ENCODE measurements around the gene NOL6.

Gene NOL6

GRCh38 chr9:33450621-33451146 lies 23.0 kb downstream of the NOL6 start:
- no peak for DNase-seq (ENCODE audit: low read depth in 2 of 2)

GRCh38 chr9:33449715-33450114 lies 24.0 kb downstream of the NOL6 start:
- no peak for DNase-seq (ENCODE audit: low read depth in 2 of 2)

GRCh38 chr9:33447799-33448553 lies 25.7 kb downstream of the NOL6 start:
- DNase-seq (ENCODE audit: low read depth in 2 of 2): no peak

- peak; percentile 44 to 47 for DNase-seq (ENCODE audit: low read depth in 2 of 2)
Measured at GRCh38 chr9:33446946-33447798, 26.6 kb downstream of the NOL6 start, which contains the start of gene AQP3. Gene AQP3, minus strand, starts transcription at chr9:33447593. Its CDS starts 63 bp downstream, at chr9:33447530.

- DNase-seq (ENCODE audit: low read depth in 2 of 2): peak in 1 of 2 donors; percentile 40
Measured at GRCh38 chr9:33446240-33446945, 27.3 kb downstream of the NOL6 start.

GRCh38 chr9:33445389-33446239 lies 28.1 kb downstream of the NOL6 start:
- no peak for DNase-seq (ENCODE audit: low read depth in 2 of 2)

GRCh38 chr9:33443464-33444154 lies 30.1 kb downstream of the NOL6 start:
- DNase-seq (ENCODE audit: low read depth in 2 of 2): no peak

- no peak for DNase-seq (ENCODE audit: low read depth in 2 of 2)
Measured at GRCh38 chr9:33443047-33443446, 30.7 kb downstream of the NOL6 start.

- no peak for DNase-seq (ENCODE audit: low read depth in 2 of 2)
Measured at GRCh38 chr9:33442125-33442524, 31.6 kb downstream of the NOL6 start.

- DNase-seq (ENCODE audit: low read depth in 2 of 2): no peak
Measured at GRCh38 chr9:33440609-33441008, 33.1 kb downstream of the NOL6 start.

GRCh38 chr9:33440204-33440603 lies 33.5 kb downstream of the NOL6 start:
- no peak for DNase-seq (ENCODE audit: low read depth in 2 of 2)

- no peak for DNase-seq (ENCODE audit: low read depth in 2 of 2)
Measured at GRCh38 chr9:33439731-33440130, 34.0 kb downstream of the NOL6 start.

- DNase-seq (ENCODE audit: low read depth in 2 of 2): no peak
Measured at GRCh38 chr9:33438926-33439680, 34.6 kb downstream of the NOL6 start.

GRCh38 chr9:33437898-33438297 lies 35.8 kb downstream of the NOL6 start:
- no peak for DNase-seq (ENCODE audit: low read depth in 2 of 2)

- no peak for DNase-seq (ENCODE audit: low read depth in 2 of 2)
Measured at GRCh38 chr9:33437205-33437604, 36.5 kb downstream of the NOL6 start.

GRCh38 chr9:33436445-33436844 lies 37.3 kb downstream of the NOL6 start:
- no peak for DNase-seq (ENCODE audit: low read depth in 2 of 2)

GRCh38 chr9:33435821-33436277 lies 37.9 kb downstream of the NOL6 start:
- no peak for DNase-seq (ENCODE audit: low read depth in 2 of 2)

- no peak for DNase-seq (ENCODE audit: low read depth in 2 of 2)
Measured at GRCh38 chr9:33434317-33435105, 39.2 kb downstream of the NOL6 start.

- no peak for DNase-seq (ENCODE audit: low read depth in 2 of 2)
Measured at GRCh38 chr9:33433871-33434270, 39.9 kb downstream of the NOL6 start.

Data from activated CD4-positive, alpha-beta T cell treated with anti-CD3 and anti-CD28 coated beads for 24 hours (primary cell).